ENCODE data around the gene ZC3H12A.

ZC3H12A gene

GRCh38 chr1:37448691-37449417 is 25.5 kb upstream of the ZC3H12A start:
- Histone ChIP-seq H3K9me3 (ENCODE audit: control insufficient read depth, insufficient read depth, low read length) (no peaks in the 10 kb centered on the region), H3K27me3 (ENCODE audit: control insufficient read depth, low read length) (no peaks in the 10 kb centered on the region), H3K9me2 (replicated peaks; ENCODE audit: control insufficient read depth, low read length) (no peaks in the 10 kb centered on the region), H4K20me1 (ENCODE audit: control insufficient read depth, insufficient read depth, low read depth, low read length) (no peaks in the 10 kb centered on the region), H3K4me1 (ENCODE audit: control insufficient read depth, low read length) (peaks cover 13% of the 10 kb centered on the region), H3K36me3 (ENCODE audit: control insufficient read depth, low read length) (no peaks in the 10 kb centered on the region), H3F3A (ENCODE audit: control insufficient read depth, insufficient read depth) (no peaks in the 10 kb centered on the region), H3K4me3 (ENCODE audit: low read length) (no peak overlapping the region), H3K27ac (ENCODE audit: low read depth, low read length) (no peak overlapping the region), H3K4me2 (ENCODE audit: low read length) (no peak overlapping the region), H3K79me2 (ENCODE audit: control insufficient read depth, low read length) (no peaks in the 10 kb centered on the region)
- TF ChIP-seq, protein P1, sequence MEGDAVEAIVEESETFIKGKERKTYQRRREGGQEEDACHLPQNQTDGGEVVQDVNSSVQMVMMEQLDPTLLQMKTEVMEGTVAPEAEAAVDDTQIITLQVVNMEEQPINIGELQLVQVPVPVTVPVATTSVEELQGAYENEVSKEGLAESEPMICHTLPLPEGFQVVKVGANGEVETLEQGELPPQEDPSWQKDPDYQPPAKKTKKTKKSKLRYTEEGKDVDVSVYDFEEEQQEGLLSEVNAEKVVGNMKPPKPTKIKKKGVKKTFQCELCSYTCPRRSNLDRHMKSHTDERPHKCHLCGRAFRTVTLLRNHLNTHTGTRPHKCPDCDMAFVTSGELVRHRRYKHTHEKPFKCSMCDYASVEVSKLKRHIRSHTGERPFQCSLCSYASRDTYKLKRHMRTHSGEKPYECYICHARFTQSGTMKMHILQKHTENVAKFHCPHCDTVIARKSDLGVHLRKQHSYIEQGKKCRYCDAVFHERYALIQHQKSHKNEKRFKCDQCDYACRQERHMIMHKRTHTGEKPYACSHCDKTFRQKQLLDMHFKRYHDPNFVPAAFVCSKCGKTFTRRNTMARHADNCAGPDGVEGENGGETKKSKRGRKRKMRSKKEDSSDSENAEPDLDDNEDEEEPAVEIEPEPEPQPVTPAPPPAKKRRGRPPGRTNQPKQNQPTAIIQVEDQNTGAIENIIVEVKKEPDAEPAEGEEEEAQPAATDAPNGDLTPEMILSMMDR (IDR thresholded peaks at IDR 0.05; ENCODE audit: low read depth, low read length, poor library complexity, severe bottlenecking), result no peak
- TF ChIP-seq EZH2phosphoT487 (IDR thresholded peaks at IDR 0.05; ENCODE audit: borderline replicate concordance, low read length), result no peak

- H3K9me2 ChIP-seq (replicated peaks; ENCODE audit: control insufficient read depth, low read length), result no peaks in the 10 kb centered on the region
- no peaks in the 10 kb centered on the region for H3K9me3 ChIP-seq (ENCODE audit: control insufficient read depth, insufficient read depth, low read length)
- TF ChIP-seq, protein P1 (IDR thresholded peaks at IDR 0.05; ENCODE audit: low read depth, low read length, poor library complexity, severe bottlenecking), result no peak
- TF ChIP-seq EZH2phosphoT487 (IDR thresholded peaks at IDR 0.05; ENCODE audit: borderline replicate concordance, low read length), result no peak
- no peaks in the 10 kb centered on the region for H4K20me1 ChIP-seq (ENCODE audit: control insufficient read depth, insufficient read depth, low read depth, low read length)
- H3K27me3 ChIP-seq (ENCODE audit: control insufficient read depth, low read length), result no peaks in the 10 kb centered on the region
- H3K79me2 ChIP-seq (ENCODE audit: control insufficient read depth, low read length), result no peaks in the 10 kb centered on the region
- H3K27ac ChIP-seq (ENCODE audit: low read depth, low read length), result no peak overlapping the region
- H3K4me2 ChIP-seq (ENCODE audit: low read length), result peak overlapping the region; percentile 28
- H3K4me3 ChIP-seq (ENCODE audit: low read length), result 0 out of 2 replicates have a peak overlapping the region, but pooled peaks have one; percentile 1
- no peaks in the 10 kb centered on the region for H3F3A ChIP-seq (ENCODE audit: control insufficient read depth, insufficient read depth)
- H3K4me1 ChIP-seq (ENCODE audit: control insufficient read depth, low read length), result peaks cover 13% of the 10 kb centered on the region
- H3K36me3 ChIP-seq (ENCODE audit: control insufficient read depth, low read length), result no peaks in the 10 kb centered on the region
Observed at GRCh38 chr1:37449936-37450335, 24.4 kb upstream of the ZC3H12A start.

DNA sequence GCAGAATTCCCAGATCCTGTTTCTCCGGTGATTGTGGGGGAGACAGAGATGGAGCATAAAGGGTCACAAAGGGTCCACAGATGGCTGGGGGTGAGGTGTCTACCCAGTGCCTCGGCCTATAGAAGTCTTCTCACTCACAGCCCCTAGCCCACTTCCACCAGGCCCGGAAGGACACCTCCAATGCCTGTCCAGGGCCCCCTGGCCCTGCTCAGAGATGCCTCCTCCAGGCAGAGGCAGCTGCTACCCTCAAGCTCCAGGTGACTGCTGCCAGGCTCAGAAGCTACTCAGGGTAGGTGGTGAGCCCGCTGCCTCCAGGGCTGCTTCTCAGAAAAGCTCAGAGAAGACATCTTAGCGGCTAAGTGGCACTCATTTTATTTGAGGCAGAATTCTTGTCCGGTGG is 22.0 kb upstream of the ZC3H12A start:
- H4K20me1 ChIP-seq (ENCODE audit: control insufficient read depth, insufficient read depth, low read depth, low read length), result no peaks in the 10 kb centered on the region; the same call in 1 of the 2 replicates
- no peak overlapping the region for H3K27ac ChIP-seq (ENCODE audit: low read depth, low read length)
- no peak overlapping the region for H3K4me3 ChIP-seq (ENCODE audit: low read length)
- H3K9me3 ChIP-seq (ENCODE audit: control insufficient read depth, insufficient read depth, low read length), result no peaks in the 10 kb centered on the region
- H3K4me1 ChIP-seq (ENCODE audit: control insufficient read depth, low read length), result peaks cover 13% of the 10 kb centered on the region
- no peaks in the 10 kb centered on the region for H3K36me3 ChIP-seq (ENCODE audit: control insufficient read depth, low read length)
- no peaks in the 10 kb centered on the region for H3K79me2 ChIP-seq (ENCODE audit: control insufficient read depth, low read length)
- TF ChIP-seq EZH2phosphoT487 (IDR thresholded peaks at IDR 0.05; ENCODE audit: borderline replicate concordance, low read length), result no peak
- TF ChIP-seq, protein P1 (IDR thresholded peaks at IDR 0.05; ENCODE audit: low read depth, low read length, poor library complexity, severe bottlenecking), result no peak
- H3K9me2 ChIP-seq (replicated peaks; ENCODE audit: control insufficient read depth, low read length), result no peaks in the 10 kb centered on the region
- H3K4me2 ChIP-seq (ENCODE audit: low read length), result no peak overlapping the region
- H3K27me3 ChIP-seq (ENCODE audit: control insufficient read depth, low read length), result 0 out of 2 replicates have a peak, but pooled peaks cover 4% of the 10 kb centered on the region
- H3F3A ChIP-seq (ENCODE audit: control insufficient read depth, insufficient read depth), result no peaks in the 10 kb centered on the region
